Activated T-cell treated with anti-CD3 and anti-CD28 coated beads, Interleukin-2, amount 50 U/mL, for 1 hour (primary cell): ENCODE results near the gene PDE1A.

Experiments used
- DNase-seq: peaks from one replicate; pipeline ENCODE4 v3.0.0-alpha.2; 2020

PDE1A gene

GRCh38 chr2:182426918-182427240 lies at the start of gene PDE1A:
PDE1A (minus strand) TSS chr2:182427036.
- DNase-seq: no peak

DNA sequence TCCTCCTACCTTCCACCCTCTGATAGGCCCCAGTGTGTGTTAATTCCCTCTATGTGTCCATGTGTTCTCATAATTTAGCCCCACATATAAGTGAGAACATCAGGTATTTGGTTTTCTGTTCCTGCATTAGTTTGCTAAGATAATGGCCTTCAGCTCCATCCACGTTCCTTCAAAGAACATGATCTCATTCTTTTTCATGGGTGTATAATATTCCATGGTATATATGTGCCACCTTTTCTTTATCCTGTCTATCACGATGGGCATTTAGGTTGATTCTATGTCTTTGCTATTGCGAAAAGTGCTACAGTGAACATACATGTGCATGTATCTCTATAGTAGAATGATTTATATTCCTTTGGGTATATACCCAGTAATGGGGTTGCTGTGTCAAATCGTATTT lies 46.8 kb upstream of the PDE1A start:
- DNase-seq: no peak

- no peak for DNase-seq
Observed at GRCh38 chr2:182463760-182464159, 36.9 kb upstream of the PDE1A start.

GRCh38 chr2:182456784-182457183 lies 29.9 kb upstream of the PDE1A start:
- DNase-seq: no peak

- DNase-seq: no peak
Observed at GRCh38 chr2:182452456-182452990, 25.7 kb upstream of the PDE1A start.

- DNase-seq: no peak
Observed at GRCh38 chr2:182448371-182448770, 21.5 kb upstream of the PDE1A start.

DNA sequence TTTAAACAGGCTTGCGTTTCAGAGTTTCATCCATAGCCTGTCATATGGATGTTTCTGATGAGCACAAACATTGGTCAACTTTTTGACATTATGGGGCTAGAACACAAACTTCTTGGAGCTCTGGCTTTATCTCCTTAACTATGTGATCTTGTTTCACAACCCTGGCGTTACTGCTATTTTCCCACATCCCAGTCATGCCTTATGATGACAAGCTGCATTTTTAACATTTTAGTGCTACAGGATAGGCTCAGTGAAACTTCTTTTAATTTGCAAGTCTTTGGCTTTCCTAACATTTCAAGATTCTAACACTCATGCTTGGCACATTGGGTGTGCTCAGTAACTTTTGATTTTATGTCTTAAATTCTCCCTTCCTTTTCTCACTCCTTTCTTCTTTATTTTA lies 21.0 kb upstream of the PDE1A start:
- no peak for DNase-seq

DNA sequence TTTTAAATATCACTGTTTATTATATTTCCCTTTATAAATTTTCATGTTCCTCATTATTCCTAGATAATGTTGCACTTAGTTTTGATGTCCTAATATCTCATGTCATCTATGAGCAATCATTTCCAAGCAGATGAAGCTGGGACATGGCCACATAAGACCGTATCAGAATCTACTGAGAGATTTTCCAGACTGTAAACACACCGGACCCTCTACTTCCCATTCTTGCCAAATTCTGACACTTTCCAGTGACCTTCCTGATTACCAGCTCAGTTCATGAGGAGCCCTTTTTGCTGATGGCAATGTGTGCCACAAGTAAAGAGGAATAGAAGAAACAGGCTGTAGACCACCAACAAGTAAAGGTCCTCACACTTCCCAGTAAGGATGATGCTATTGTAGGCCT lies 20.3 kb upstream of the PDE1A start:
- no peak for DNase-seq

- no peak for DNase-seq
Observed at GRCh38 chr2:182446087-182446486, 19.3 kb upstream of the PDE1A start.

DNA sequence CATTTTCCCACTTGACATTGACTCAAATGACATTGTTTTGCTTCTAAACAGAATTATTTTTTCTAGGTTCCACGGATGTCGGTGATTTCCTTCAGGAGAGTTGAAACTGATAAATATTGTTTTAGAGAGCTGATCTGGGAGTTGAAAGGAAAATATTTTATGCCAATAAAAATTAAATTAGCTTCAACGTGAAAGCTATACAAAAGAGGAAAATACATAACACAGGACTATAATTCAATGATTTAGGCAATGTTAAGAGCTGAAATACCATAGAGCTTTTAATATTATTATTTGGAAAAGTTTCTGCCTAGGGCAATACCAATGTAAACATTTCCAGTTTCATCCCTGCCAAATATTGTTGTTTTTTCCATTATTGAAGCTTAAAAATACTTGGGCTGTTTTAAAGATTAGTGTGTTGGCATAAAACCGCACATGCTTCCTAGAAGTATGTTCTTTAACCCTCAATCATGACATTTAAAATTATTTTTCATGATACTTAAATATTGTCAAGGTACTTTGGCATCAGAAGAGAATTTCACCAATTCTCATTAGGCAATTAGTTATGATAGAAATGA lies 18.6 kb upstream of the PDE1A start:
- no peak for DNase-seq

DNA sequence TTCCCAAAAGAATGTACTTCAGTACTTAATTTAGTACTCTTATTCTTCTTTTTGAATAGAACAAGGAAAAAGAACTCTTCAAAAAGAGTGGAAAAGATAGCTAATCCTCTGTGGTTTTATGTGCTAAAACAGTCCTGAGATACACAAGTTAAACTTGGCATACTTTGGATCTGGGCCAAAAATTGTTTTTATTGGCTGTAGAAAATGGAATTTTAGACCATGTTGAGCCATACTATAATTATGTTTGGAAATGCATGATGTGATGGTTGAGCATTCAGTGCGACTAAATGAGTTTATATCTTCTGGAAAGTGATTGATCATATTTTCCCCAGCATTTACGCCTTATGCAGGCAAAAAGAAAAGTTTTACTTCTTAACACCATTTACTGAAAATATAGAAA lies 18.0 kb upstream of the PDE1A start:
- no peak for DNase-seq

DNA sequence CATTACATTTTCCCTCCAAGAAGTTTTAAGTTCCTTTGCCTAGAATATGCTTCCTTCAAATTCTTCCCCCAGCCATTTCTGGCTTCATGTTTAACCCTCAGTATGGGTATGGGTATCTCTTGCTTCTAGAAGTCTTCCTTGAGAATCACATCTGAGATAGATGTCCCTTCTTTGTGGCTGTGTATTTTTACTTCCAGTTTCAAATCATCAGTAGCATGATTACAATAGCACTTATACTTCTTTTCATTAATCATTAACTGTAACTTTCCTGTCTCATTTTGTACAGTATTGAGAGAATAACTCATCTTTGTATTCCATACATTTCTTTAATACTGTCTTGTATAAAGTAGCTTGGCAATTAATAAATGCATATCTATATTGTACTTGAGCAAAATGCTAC lies 17.3 kb upstream of the PDE1A start:
- DNase-seq: no peak

GRCh38 chr2:182436252-182436651 lies 9.4 kb upstream of the PDE1A start:
- no peak for DNase-seq

- DNase-seq: no peak
Observed at GRCh38 chr2:182435754-182436153, 8.9 kb upstream of the PDE1A start.

DNA sequence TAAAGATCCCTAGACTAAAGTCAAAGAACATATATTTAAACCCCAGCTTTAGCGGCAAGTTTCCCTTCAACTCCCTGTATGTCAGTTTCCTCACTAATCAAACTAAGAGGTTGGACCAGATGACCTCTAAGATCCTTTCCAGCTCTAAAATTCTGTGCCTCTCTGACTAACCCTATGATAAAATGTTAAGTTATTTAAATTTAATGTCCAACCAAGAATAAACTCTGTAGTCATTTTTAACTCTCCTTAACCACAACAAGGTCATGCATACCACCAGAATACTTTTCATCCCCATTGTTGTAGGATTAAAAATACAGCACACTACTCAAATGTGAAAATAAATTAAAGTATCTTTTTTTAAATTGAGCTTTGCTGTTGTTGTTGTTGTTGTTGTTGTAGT lies 5.2 kb upstream of the PDE1A start:
- no peak for DNase-seq

- no peak for DNase-seq
Observed at GRCh38 chr2:182428476-182428875, 1.6 kb upstream of the PDE1A start.

DNA sequence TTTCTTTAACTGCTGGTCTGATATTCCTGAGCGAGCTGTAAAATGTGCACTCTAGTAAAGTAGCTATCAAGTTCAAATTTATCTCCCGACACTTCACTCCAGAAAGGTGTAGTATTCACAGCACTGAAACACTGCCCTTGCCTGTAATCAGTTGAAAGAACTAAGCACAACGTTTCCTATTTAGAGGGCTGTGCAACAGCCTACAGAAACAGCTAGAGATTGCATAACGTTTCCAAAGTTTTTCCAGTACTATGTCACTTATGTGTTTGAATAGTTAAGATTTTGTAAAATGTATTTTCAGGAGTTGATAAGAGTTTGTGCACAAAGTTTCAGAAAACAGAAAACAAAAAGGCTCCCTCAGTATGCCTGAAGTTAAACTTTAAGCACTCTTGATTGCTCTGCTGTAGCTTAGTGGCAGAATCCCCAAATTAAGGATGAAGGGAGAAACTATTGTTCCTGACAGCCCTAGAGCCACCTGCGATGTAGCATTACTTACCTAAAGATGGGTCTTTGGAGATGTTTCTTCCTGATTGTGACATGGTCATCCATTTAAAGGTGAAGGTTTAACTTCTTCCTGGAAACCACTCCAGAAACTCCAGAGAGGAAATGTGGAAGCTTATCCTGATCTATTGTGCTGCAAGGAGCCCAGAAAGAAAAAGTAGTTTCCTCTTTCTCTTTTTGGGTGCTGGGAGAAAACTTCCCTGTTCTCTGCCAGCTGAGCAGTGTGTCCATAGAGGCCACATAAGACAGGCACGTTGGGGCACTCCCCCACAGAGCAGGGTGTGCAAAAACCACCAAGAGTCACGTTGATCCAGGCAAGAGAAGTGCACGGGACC lies 536 bp downstream of the PDE1A start:
- no peak for DNase-seq

DNA sequence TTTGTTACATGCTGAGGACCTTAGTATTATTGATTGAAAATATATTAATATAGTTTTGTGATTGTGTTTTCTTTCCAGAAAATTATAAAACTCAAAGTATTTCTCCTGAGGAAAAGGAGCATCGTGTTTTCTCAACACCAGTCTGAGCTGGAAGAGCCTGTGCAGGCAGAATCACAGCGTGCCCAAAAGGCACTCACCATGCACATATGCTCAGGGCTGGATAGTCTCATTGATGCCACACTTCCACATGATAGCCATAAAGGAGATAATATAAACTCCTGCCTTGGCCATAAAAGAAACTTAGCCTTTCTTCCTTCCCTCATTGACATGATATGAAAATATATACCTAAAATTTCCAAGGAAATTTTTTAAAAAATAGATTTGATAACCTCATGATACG lies 4.0 kb downstream of the PDE1A start:
- DNase-seq: no peak

DNA sequence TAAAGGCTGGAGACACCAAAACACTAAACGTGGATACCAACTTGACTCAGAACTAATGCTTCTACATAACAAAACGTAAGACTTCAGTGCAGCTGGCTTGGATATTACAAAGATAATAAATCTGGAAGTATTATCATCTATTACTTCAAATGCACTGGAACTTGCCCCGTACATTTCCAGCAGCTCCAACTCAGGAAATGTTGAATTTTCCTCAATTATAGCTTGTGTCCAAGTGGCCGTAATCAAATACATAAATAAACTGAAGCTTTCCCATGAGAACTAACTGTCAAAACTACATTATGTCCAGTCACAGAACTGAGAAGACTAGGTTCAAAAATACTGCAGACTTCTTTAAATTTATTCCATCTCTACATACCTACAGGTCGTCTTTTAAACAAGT lies 6.2 kb downstream of the PDE1A start:
- DNase-seq: no peak

GRCh38 chr2:182416861-182417260 lies 10.0 kb downstream of the PDE1A start:
- DNase-seq: no peak

DNA sequence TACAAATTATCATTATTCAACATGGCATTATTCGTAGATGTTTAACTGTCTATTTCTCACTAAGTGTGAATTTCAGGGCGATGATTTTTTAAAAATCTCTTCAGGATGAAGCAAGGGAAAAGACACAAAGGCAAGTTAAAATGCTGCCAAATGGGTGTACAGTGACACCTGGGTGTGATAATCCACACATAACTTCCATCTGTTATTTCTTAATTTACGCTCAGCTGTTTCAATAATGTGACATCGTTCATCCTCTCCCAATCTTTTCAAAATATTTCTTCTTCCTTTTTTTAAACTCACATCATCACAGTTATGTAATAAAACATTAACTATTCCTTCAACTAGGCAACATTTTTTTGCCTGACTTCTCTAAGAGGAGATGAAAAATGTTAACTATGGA lies 10.6 kb downstream of the PDE1A start:
- no peak for DNase-seq

GRCh38 chr2:182415771-182416170 lies 11.1 kb downstream of the PDE1A start:
- no peak for DNase-seq

DNA sequence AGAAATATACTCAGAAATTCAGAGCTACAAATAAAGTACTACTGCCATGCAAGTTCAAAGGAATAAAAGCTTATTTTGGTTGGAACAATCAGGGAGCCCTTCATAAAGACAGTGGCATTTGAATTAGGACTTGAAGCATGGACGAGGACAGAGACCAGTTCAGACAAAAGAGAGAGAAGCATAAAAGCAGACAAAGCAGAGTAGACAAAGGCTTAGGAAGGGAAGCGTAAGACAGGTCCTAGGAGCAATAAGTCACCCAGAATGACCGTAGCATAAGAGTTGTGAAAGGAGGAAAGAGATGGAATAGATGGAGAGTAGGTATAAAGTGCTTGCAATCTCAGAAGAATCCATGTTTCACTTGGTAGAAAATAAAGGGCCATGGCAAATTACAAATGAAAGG lies 14.0 kb downstream of the PDE1A start:
- DNase-seq: no peak

- DNase-seq: no peak
Observed at GRCh38 chr2:182410120-182410519, 16.7 kb downstream of the PDE1A start.

GRCh38 chr2:182406221-182406620 lies 20.6 kb downstream of the PDE1A start:
- no peak for DNase-seq
